ENCODE data around the gene DRAM1. TPM values are rescaled to one million over a fixed set of nuclear protein-coding genes. Genes with fewer than 3 reads are reported as not detected.

DRAM1 gene
- total and polyA plus RNA-seq, 9 of the 15 experiments (the other 6 are each of a cell fraction or from before 2014, with no cell fraction given) = 1.4 to 4.3 (median 2.7) TPM

DNA sequence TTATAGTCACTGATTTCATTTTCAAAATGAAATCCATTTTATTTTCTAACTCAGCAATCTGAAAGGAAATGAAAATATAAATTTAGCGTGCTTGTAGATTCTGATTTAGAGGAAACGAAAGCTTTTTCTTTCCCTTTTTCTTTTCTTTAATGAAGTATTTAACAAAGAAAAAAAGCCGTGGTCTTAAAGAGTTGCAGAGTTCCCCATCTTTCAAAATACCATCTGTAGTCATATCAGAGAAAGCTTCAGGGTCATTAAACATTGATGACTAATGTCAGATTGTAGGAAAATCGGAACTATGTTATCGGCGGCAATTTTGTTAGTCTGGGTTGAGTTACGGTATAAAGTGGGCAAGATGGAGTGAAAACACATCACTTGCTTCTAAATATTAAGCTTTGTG is 32.3 kb downstream of the DRAM1 start (continued):
- TF ChIP-seq ZNF778 (CRISPR knock-in tag; IDR thresholded peaks at IDR 0.05) = no peak

DNA sequence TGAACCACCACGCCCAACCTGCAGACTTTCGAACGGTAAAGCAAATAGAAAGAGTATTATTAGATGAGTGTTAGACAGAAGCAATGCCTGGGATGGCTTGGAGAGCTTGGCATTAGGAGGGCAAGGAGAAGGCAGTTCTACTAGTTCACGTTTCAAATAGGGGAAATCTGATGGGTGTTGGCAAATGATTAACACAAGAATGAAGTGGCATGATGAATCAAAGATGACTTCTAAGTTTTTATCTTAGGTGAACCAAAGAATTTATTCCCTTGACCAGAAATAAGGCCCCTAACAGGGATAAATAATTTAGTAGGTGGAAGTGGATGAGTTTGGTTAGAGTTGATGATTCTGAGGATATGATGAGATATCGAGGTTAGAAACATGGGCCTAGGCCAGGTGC is 38.5 kb downstream of the DRAM1 start:
- no peak overlapping the region for H3K4me3 ChIP-seq
- no peak for FAIRE-seq
- BruUV-seq (replicated peaks) = no TSS peak
- ATAC-seq = no peak
- H3K79me2 ChIP-seq (ENCODE audit: control insufficient read depth, insufficient read depth, low read length) = no peaks in the 10 kb centered on the region
- WGBS (ENCODE audit: insufficient coverage, low coverage, missing lambda C conversion rate) = 25% methylated on average over 5 of the region's 5 CpGs
- no peak overlapping the region for H3K27ac ChIP-seq (ENCODE audit: extremely low read depth, low read depth, low read length)
- no peak for TF ChIP-seq KDM1A (IDR thresholded peaks at IDR 0.05)
- no peak for TF ChIP-seq POLR2G (IDR thresholded peaks at IDR 0.05; ENCODE audit: low read depth, low read length)
- TF ChIP-seq TARDBP (IDR thresholded peaks at IDR 0.05) = no peak
- TF ChIP-seq NCOR1 (IDR thresholded peaks at IDR 0.05) = no peak
- TF ChIP-seq, protein P1, sequence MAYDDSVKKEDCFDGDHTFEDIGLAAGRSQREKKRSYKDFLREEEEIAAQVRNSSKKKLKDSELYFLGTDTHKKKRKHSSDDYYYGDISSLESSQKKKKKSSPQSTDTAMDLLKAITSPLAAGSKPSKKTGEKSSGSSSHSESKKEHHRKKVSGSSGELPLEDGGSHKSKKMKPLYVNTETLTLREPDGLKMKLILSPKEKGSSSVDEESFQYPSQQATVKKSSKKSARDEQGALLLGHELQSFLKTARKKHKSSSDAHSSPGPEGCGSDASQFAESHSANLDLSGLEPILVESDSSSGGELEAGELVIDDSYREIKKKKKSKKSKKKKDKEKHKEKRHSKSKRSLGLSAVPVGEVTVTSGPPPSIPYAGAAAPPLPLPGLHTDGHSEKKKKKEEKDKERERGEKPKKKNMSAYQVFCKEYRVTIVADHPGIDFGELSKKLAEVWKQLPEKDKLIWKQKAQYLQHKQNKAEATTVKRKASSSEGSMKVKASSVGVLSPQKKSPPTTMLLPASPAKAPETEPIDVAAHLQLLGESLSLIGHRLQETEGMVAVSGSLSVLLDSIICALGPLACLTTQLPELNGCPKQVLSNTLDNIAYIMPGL (CRISPR knock-in tag; IDR thresholded peaks at IDR 0.05) = no peak
- TF ChIP-seq, protein P2, sequence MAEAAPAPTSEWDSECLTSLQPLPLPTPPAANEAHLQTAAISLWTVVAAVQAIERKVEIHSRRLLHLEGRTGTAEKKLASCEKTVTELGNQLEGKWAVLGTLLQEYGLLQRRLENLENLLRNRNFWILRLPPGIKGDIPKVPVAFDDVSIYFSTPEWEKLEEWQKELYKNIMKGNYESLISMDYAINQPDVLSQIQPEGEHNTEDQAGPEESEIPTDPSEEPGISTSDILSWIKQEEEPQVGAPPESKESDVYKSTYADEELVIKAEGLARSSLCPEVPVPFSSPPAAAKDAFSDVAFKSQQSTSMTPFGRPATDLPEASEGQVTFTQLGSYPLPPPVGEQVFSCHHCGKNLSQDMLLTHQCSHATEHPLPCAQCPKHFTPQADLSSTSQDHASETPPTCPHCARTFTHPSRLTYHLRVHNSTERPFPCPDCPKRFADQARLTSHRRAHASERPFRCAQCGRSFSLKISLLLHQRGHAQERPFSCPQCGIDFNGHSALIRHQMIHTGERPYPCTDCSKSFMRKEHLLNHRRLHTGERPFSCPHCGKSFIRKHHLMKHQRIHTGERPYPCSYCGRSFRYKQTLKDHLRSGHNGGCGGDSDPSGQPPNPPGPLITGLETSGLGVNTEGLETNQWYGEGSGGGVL (CRISPR knock-in tag; IDR thresholded peaks at IDR 0.05) = no peak
- no peak for TF ChIP-seq TBP (optimal IDR thresholded peaks at IDR 0.05; ENCODE audit: low read depth, low read length)
- TF ChIP-seq, protein P3, sequence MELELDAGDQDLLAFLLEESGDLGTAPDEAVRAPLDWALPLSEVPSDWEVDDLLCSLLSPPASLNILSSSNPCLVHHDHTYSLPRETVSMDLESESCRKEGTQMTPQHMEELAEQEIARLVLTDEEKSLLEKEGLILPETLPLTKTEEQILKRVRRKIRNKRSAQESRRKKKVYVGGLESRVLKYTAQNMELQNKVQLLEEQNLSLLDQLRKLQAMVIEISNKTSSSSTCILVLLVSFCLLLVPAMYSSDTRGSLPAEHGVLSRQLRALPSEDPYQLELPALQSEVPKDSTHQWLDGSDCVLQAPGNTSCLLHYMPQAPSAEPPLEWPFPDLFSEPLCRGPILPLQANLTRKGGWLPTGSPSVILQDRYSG (tag; conservative IDR thresholded peaks at IDR 0.05; ENCODE audit: low read depth) = no peak
- no peak for TF ChIP-seq KAT8 (IDR thresholded peaks at IDR 0.05; ENCODE audit: low read depth)
- H3K9me3 ChIP-seq (replicated peaks; ENCODE audit: control insufficient read depth, insufficient read depth, low read depth, low read length) = no peaks in the 10 kb centered on the region
- no peak for DNase-seq (ENCODE audit: extremely low read depth in 1 of 4, low spot score in 3 of 4)
- no peaks in the 10 kb centered on the region for H4K20me1 ChIP-seq (replicated peaks; ENCODE audit: control insufficient read depth, insufficient read depth, low read length)
- POLR2A ChIA-PET = interaction anchor here (0.8 kb wide), 1 partner anchor 76 kb away, joined by 5 read pairs; no protein-coding TSS in a partner anchor
- in situ Hi-C loops (cut with MboI) = no loop called here
- CTCF ChIA-PET (ENCODE audit: low intra/inter-chr PET ratio) = interaction anchor here (1.8 kb wide), 1 partner anchor 896 kb away, joined by 3 read pairs; no protein-coding TSS in a partner anchor
- intact Hi-C loops (cut with micrococcal nuclease) = loop anchor here (5.0 kb wide), 2 partner anchors 504 to 961 kb away; no protein-coding TSS in a partner anchor
- no peaks in the 10 kb centered on the region for H3K9me1 ChIP-seq (ENCODE audit: control insufficient read depth, insufficient read depth, low read length)
- H3K4me2 ChIP-seq (ENCODE audit: insufficient read depth, low read length) = no peak overlapping the region
- H3K36me3 ChIP-seq (ENCODE audit: control insufficient read depth, insufficient read depth, low read length) = no peaks in the 10 kb centered on the region
- no peak overlapping the region for H3K9ac ChIP-seq (ENCODE audit: insufficient read depth in 1 of 2, low read depth in 2 of 2, low read length in 2 of 2)
- no peaks in the 10 kb centered on the region for H3K4me1 ChIP-seq (replicated peaks in 1 of 2; ENCODE audit: control insufficient read depth in 2 of 2, insufficient read depth in 2 of 2, low read length in 2 of 2)
- H2AFZ ChIP-seq (ENCODE audit: low read depth, low read length) = no peak overlapping the region
- no peaks in the 10 kb centered on the region for H3K27me3 ChIP-seq (ENCODE audit: control insufficient read depth in 2 of 2, insufficient read depth in 2 of 2, low read length in 2 of 2)

Data from K562 (cell line).